ENCODE measurements around the gene NCOR1. TPM values are rescaled to one million over a fixed set of nuclear protein-coding genes. Genes with fewer than 3 reads are reported as not detected.

The NCOR1 gene
- total and polyA plus RNA-seq, 2 of the 13 experiments (the other 11 are each of a cell fraction or from before 2014, with no cell fraction given) = 57.0 to 71.7 TPM

GRCh38 chr17:16073845-16074244 lies 141.5 kb downstream of the NCOR1 start:
- H3K27me3 ChIP-seq (ENCODE audit: control insufficient read depth in 1 of 2, insufficient read depth in 2 of 2, low read length in 2 of 2) = no peaks in the 10 kb centered on the region
- H4K20me1 ChIP-seq (ENCODE audit: insufficient read depth, low read length) = no peaks in the 10 kb centered on the region
- intact Hi-C loops (cut with micrococcal nuclease; ENCODE audit: unreplicated experiment) (no loop called here), in situ Hi-C loops (cut with HindIII; ENCODE audit: extremely low pct_ligation_motif_present, low pct_unique_long_range_greater_than_20kb) (no loop called here)
- no peaks in the 10 kb centered on the region for H3K9me3 ChIP-seq (ENCODE audit: low read length)
- ATAC-seq = no peak
- ChIA-PET POLR2A (no interaction called here), CTCF (ENCODE audit: low intra/inter-chr PET ratio, low total read pairs) (no interaction called here)
- no peak overlapping the region for H3K4me2 ChIP-seq (ENCODE audit: low read depth, low read length)
- no peak for DNase-seq (ENCODE audit: low spot score)
- H3K4me3 ChIP-seq (replicated peaks in 1 of 3; ENCODE audit: insufficient read depth in 1 of 3, low read depth in 2 of 3, low read length in 3 of 3) = no peak overlapping the region
- H3K27ac ChIP-seq (ENCODE audit: extremely low read length, insufficient read depth, low read length) = no peak overlapping the region
- WGBS (ENCODE audit: low lambda C conversion rate) = 96% methylated on average over 4 of the region's 4 CpGs
- no TSS peak for BruUV-seq (replicated peaks)
- TF ChIP-seq ZNF772 (CRISPR knock-in tag; IDR thresholded peaks at IDR 0.05) (no peak), NFYB (CRISPR knock-in tag; IDR thresholded peaks at IDR 0.05) (no peak), MED1 (CRISPR knock-in tag; IDR thresholded peaks at IDR 0.05) (no peak), PRMT3 (CRISPR knock-in tag; IDR thresholded peaks at IDR 0.05; ENCODE audit: borderline replicate concordance, low read depth) (no peak), GFI1 (CRISPR knock-in tag; IDR thresholded peaks at IDR 0.05; ENCODE audit: borderline replicate concordance) (no peak)
- H3K36me3 ChIP-seq (replicated peaks in 1 of 2; ENCODE audit: control insufficient read depth in 1 of 2, insufficient read depth in 2 of 2, low read length in 2 of 2) = peaks cover 20 to 81% of the 10 kb centered on the region in 2 experiments
- H3K79me2 ChIP-seq (ENCODE audit: insufficient read depth, low read length) = no peaks in the 10 kb centered on the region
- H3K9ac ChIP-seq (ENCODE audit: insufficient read depth, low read depth, low read length) = no peak overlapping the region
- no peaks in the 10 kb centered on the region for H3K4me1 ChIP-seq (ENCODE audit: insufficient read depth, low read length)
- FAIRE-seq = no peak
- no peak overlapping the region for H2AFZ ChIP-seq (ENCODE audit: low read length)

DNA sequence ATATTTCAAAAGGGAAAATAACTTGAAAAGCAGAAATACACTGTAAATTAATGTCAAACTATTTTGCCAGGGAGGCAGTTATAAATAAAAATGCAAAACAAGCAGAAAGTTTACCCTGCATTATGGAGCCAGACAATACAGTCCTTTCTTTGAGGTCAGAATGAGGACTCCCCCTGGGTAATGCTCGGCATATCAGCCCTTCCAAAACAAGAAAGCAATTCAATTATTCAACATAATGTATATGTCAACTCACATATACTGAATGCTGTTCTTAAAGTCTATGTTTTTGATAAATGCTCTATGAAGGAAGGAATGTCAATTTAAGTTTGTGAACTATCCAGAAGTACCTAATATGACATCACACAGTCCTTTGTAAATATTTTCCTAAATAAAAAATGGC lies 143.3 kb downstream of the NCOR1 start:
- no peaks in the 10 kb centered on the region for H4K20me1 ChIP-seq (ENCODE audit: insufficient read depth, low read length)
- DNase-seq (ENCODE audit: low spot score) = no peak
- no peak overlapping the region for H2AFZ ChIP-seq (ENCODE audit: low read length)
- H3K27me3 ChIP-seq (ENCODE audit: control insufficient read depth in 1 of 2, insufficient read depth in 2 of 2, low read length in 2 of 2) = no peaks in the 10 kb centered on the region
- intact Hi-C loops (cut with micrococcal nuclease; ENCODE audit: unreplicated experiment) = no loop called here
- H3K4me1 ChIP-seq (ENCODE audit: insufficient read depth, low read length) = no peaks in the 10 kb centered on the region
- no peaks in the 10 kb centered on the region for H3K9me3 ChIP-seq (ENCODE audit: low read length)
- ChIA-PET CTCF (ENCODE audit: low intra/inter-chr PET ratio, low total read pairs) (no interaction called here), POLR2A (no interaction called here)
- H3K9ac ChIP-seq (ENCODE audit: insufficient read depth, low read depth, low read length) = no peak overlapping the region
- in situ Hi-C loops (cut with HindIII; ENCODE audit: extremely low pct_ligation_motif_present, low pct_unique_long_range_greater_than_20kb) = no loop called here
- 92% methylated on average over 1 of the region's 1 CpG for WGBS (ENCODE audit: low lambda C conversion rate)
- no peak overlapping the region for H3K4me2 ChIP-seq (ENCODE audit: low read depth, low read length)
- peaks cover 19 to 86% of the 10 kb centered on the region in 2 experiments for H3K36me3 ChIP-seq (replicated peaks in 1 of 2; ENCODE audit: control insufficient read depth in 1 of 2, insufficient read depth in 2 of 2, low read length in 2 of 2)
- no peak for ATAC-seq
- no peak overlapping the region for H3K4me3 ChIP-seq (replicated peaks in 1 of 3; ENCODE audit: insufficient read depth in 1 of 3, low read depth in 2 of 3, low read length in 3 of 3)
- FAIRE-seq = no peak
- H3K27ac ChIP-seq (ENCODE audit: extremely low read length, insufficient read depth, low read length) = no peak overlapping the region
- TF ChIP-seq, protein P1, sequence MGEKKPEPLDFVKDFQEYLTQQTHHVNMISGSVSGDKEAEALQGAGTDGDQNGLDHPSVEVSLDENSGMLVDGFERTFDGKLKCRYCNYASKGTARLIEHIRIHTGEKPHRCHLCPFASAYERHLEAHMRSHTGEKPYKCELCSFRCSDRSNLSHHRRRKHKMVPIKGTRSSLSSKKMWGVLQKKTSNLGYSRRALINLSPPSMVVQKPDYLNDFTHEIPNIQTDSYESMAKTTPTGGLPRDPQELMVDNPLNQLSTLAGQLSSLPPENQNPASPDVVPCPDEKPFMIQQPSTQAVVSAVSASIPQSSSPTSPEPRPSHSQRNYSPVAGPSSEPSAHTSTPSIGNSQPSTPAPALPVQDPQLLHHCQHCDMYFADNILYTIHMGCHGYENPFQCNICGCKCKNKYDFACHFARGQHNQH (CRISPR knock-in tag; IDR thresholded peaks at IDR 0.05) = no peak
- TF ChIP-seq, protein P2, sequence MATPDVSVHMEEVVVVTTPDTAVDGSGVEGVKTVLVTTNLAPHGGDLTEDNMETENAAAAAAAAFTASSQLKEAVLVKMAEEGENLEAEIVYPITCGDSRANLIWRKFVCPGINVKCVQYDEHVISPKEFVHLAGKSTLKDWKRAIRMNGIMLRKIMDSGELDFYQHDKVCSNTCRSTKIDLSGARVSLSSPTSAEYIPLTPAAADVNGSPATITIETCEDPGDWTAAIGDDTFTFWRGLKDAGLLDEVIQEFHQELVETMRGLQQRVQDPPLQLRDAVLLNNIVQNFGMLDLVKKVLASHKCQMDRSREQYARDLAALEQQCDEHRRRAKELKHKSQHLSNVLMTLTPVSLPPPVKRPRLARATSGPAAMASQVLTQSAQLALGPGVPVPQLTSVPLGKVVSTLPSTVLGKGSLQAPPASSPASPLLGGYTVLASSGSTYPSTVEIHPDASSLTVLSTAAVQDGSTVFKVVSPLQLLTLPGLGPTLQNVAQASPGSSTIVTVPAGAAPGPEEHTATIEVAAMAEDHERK (CRISPR knock-in tag; IDR thresholded peaks at IDR 0.05; ENCODE audit: low read depth) = no peak
- TF ChIP-seq HDAC2 (CRISPR knock-in tag; IDR thresholded peaks at IDR 0.05) (no peak), MAFK (conservative IDR thresholded peaks at IDR 0.05 in 1 of 2, IDR thresholded peaks at IDR 0.05 in 1 of 2; ENCODE audit: low read length in 2 of 2) (peak in 1 of 2 experiments; percentile 28; a peak in 1 of 4 replicates), ZNF570 (CRISPR knock-in tag; IDR thresholded peaks at IDR 0.05; ENCODE audit: borderline replicate concordance) (no peak), ZNF709 (CRISPR knock-in tag; IDR thresholded peaks at IDR 0.05) (no peak)
- TF ChIP-seq, protein P3, sequence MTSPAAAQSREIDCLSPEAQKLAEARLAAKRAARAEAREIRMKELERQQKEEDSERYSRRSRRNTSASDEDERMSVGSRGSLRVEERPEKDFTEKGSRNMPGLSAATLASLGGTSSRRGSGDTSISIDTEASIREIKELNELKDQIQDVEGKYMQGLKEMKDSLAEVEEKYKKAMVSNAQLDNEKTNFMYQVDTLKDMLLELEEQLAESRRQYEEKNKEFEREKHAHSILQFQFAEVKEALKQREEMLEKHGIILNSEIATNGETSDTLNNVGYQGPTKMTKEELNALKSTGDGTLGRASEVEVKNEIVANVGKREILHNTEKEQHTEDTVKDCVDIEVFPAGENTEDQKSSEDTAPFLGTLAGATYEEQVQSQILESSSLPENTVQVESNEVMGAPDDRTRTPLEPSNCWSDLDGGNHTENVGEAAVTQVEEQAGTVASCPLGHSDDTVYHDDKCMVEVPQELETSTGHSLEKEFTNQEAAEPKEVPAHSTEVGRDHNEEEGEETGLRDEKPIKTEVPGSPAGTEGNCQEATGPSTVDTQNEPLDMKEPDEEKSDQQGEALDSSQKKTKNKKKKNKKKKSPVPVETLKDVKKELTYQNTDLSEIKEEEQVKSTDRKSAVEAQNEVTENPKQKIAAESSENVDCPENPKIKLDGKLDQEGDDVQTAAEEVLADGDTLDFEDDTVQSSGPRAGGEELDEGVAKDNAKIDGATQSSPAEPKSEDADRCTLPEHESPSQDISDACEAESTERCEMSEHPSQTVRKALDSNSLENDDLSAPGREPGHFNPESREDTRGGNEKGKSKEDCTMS (CRISPR knock-in tag; conservative IDR thresholded peaks at IDR 0.05) = no peak
- H3K79me2 ChIP-seq (ENCODE audit: insufficient read depth, low read length) = no peaks in the 10 kb centered on the region
- BruUV-seq (replicated peaks) = no TSS peak
